HL-60/S4 treated with phorbol 12-myristate 13-acetate at 8.2 ng/mL for 4 days and 3 days (cell line): Measurements from ENCODE around the gene ACACA.

Source experiments
- in situ Hi-C: fragments of 300-500 bp; cut with MboI; formaldehyde crosslinking; loops from 2 replicates; pipeline ENCODE4 v1.15.0; 2022; ENCODE audit warnings: low sequenced_read_pairs

ACACA gene

GRCh38 chr17:37190493-37190892 is 216.1 kb downstream of the ACACA start:
- in situ Hi-C loops = no loop called here

- in situ Hi-C loops = no loop called here
Observed at GRCh38 chr17:37188157-37188556, 218.5 kb downstream of the ACACA start.

- in situ Hi-C loops = no loop called here
Observed at GRCh38 chr17:37187262-37187661, 219.4 kb downstream of the ACACA start.

- in situ Hi-C loops = no loop called here
Observed at GRCh38 chr17:37182786-37183465, 223.7 kb downstream of the ACACA start.

GRCh38 chr17:37180376-37180775 is 226.3 kb downstream of the ACACA start:
- in situ Hi-C loops = no loop called here

- in situ Hi-C loops = no loop called here
Observed at GRCh38 chr17:37179893-37180292, 226.7 kb downstream of the ACACA start.

- in situ Hi-C loops = no loop called here
Observed at GRCh38 chr17:37177254-37177870, 229.3 kb downstream of the ACACA start.

GRCh38 chr17:37176723-37177122 is 229.9 kb downstream of the ACACA start:
- in situ Hi-C loops = no loop called here

GRCh38 chr17:37174205-37174604 is 232.4 kb downstream of the ACACA start:
- in situ Hi-C loops = no loop called here

GRCh38 chr17:37170881-37171425 is 235.7 kb downstream of the ACACA start:
- in situ Hi-C loops = no loop called here

GRCh38 chr17:37168731-37169353 is 237.8 kb downstream of the ACACA start:
- in situ Hi-C loops = no loop called here

GRCh38 chr17:37167756-37168155 is 238.9 kb downstream of the ACACA start:
- in situ Hi-C loops = no loop called here

GRCh38 chr17:37164057-37164456 is 242.6 kb downstream of the ACACA start:
- in situ Hi-C loops = no loop called here

- in situ Hi-C loops = no loop called here
Observed at GRCh38 chr17:37162800-37163199, 243.8 kb downstream of the ACACA start.

GRCh38 chr17:37160944-37161343 is 245.7 kb downstream of the ACACA start:
- in situ Hi-C loops = no loop called here

- in situ Hi-C loops = no loop called here
Observed at GRCh38 chr17:37158290-37158689, 248.3 kb downstream of the ACACA start.

GRCh38 chr17:37148156-37148555 is 258.5 kb downstream of the ACACA start:
- in situ Hi-C loops = no loop called here

- in situ Hi-C loops = no loop called here
Observed at GRCh38 chr17:37147301-37147812, 259.3 kb downstream of the ACACA start.

GRCh38 chr17:37146086-37147064 is 260.3 kb downstream of the ACACA start:
- in situ Hi-C loops = no loop called here

GRCh38 chr17:37144075-37144701 is 262.4 kb downstream of the ACACA start:
- in situ Hi-C loops = no loop called here
